Muscle layer of colon (tissue), 2 donors: ENCODE measurements around the gene GTPBP6.
"Not testable (repeated sequence)": the region's sequence is repeated elsewhere in the genome, so short reads cannot be mapped to it uniquely, and the experiment has no call there.

ENCODE experiments used
- H3K27ac ChIP-seq: one replicate; pipeline ENCODE4 v1.7.0; 2013; ENCODE audit warnings: low read depth, mild to moderate bottlenecking, low read length, moderate library complexity
- H3K27me3 ChIP-seq, 2 donors: one replicate each; pipeline ENCODE4 v1.7.0; 2013; ENCODE audit warnings: low read length in 2 of 2, mild to moderate bottlenecking in 2 of 2; ENCODE audit not compliant: insufficient read depth in 2 of 2, control insufficient read depth in 1 of 2
- H3K36me3 ChIP-seq: one replicate; pipeline ENCODE4 v1.7.0; 2013; ENCODE audit warnings: mild to moderate bottlenecking, low read length; ENCODE audit not compliant: insufficient read depth
- H3K4me1 ChIP-seq: one replicate; pipeline ENCODE4 v1.7.0; 2013; ENCODE audit warnings: mild to moderate bottlenecking, low read length; ENCODE audit not compliant: insufficient read depth
- H3K4me3 ChIP-seq, 2 donors: one replicate each; pipeline ENCODE4 v1.7.0; 2013; ENCODE audit warnings: low read length in 2 of 2, low read depth in 1 of 2, mild to moderate bottlenecking in 1 of 2, moderate library complexity in 1 of 2
- H3K9ac ChIP-seq: one replicate; pipeline ENCODE4 v1.7.0; 2013; ENCODE audit warnings: low read length
- H3K9me3 ChIP-seq: one replicate; pipeline ENCODE4 v1.7.0; 2013; ENCODE audit warnings: mild to moderate bottlenecking, low read length
- donor health status: abdominal sarcoma.
- donor health status: Adenocarcinoma of cecum.

GTPBP6 gene

GRCh38 chrX:332496-332860 lies 13.9 kb upstream of the GTPBP6 start:
- no peaks in the 10 kb centered on the region for H3K36me3 ChIP-seq
- peaks cover 0 to 21% of the 10 kb centered on the region in 2 donors for H3K27me3 ChIP-seq
- no peaks in the 10 kb centered on the region for H3K9me3 ChIP-seq
- H3K9ac ChIP-seq: no peak overlapping the region
- H3K27ac ChIP-seq: no peak overlapping the region
- H3K4me3 ChIP-seq: no peak overlapping the region
- peaks cover 9% of the 10 kb centered on the region for H3K4me1 ChIP-seq

GRCh38 chrX:331825-332495 lies 13.4 kb upstream of the GTPBP6 start:
- H3K9me3 ChIP-seq: no peaks in the 10 kb centered on the region
- no peak overlapping the region for H3K27ac ChIP-seq
- H3K4me1 ChIP-seq: peaks cover 9% of the 10 kb centered on the region
- H3K9ac ChIP-seq: no peak overlapping the region
- no peak overlapping the region for H3K4me3 ChIP-seq
- H3K36me3 ChIP-seq: no peaks in the 10 kb centered on the region
- peaks cover 0 to 21% of the 10 kb centered on the region in 2 donors for H3K27me3 ChIP-seq

- H3K4me1 ChIP-seq: peaks cover 9% of the 10 kb centered on the region
- H3K4me3 ChIP-seq: no peak overlapping the region
- H3K9ac ChIP-seq: no peak overlapping the region
- H3K27ac ChIP-seq: no peak overlapping the region
- H3K27me3 ChIP-seq: peaks cover 0 to 22% of the 10 kb centered on the region in 2 donors
- no peaks in the 10 kb centered on the region for H3K9me3 ChIP-seq
- no peaks in the 10 kb centered on the region for H3K36me3 ChIP-seq
Observed at GRCh38 chrX:331151-331824, 12.7 kb upstream of the GTPBP6 start.

- H3K9ac ChIP-seq: no peak overlapping the region
- no peak overlapping the region for H3K4me3 ChIP-seq
- no peak overlapping the region for H3K27ac ChIP-seq
- no peaks in the 10 kb centered on the region for H3K9me3 ChIP-seq
- no peaks in the 10 kb centered on the region for H3K36me3 ChIP-seq
- peaks cover 9% of the 10 kb centered on the region for H3K4me1 ChIP-seq
- peaks cover 0 to 27% of the 10 kb centered on the region in 2 donors for H3K27me3 ChIP-seq
Observed at GRCh38 chrX:330726-331150, 12.1 kb upstream of the GTPBP6 start.

- not testable (repeated sequence) for H3K4me3 ChIP-seq, H3K9me3 ChIP-seq, H3K36me3 ChIP-seq, H3K4me1 ChIP-seq, H3K27ac ChIP-seq, H3K9ac ChIP-seq
- peaks cover 0 to 29% of the 10 kb centered on the region in 2 donors for H3K27me3 ChIP-seq
Observed at GRCh38 chrX:330141-330725, 11.6 kb upstream of the GTPBP6 start.

- peaks cover 0 to 33% of the 10 kb centered on the region in 2 donors for H3K27me3 ChIP-seq
Observed at GRCh38 chrX:329291-329910, 10.8 kb upstream of the GTPBP6 start.

GRCh38 chrX:327660-328126 lies 9.1 kb upstream of the GTPBP6 start:
- peaks cover 11 to 43% of the 10 kb centered on the region in 2 donors for H3K27me3 ChIP-seq
- H3K9ac ChIP-seq: no peak overlapping the region
- no peaks in the 10 kb centered on the region for H3K36me3 ChIP-seq
- H3K4me3 ChIP-seq: no peak overlapping the region
- no peaks in the 10 kb centered on the region for H3K9me3 ChIP-seq
- H3K4me1 ChIP-seq: peaks cover 9% of the 10 kb centered on the region
- no peak overlapping the region for H3K27ac ChIP-seq

More at GRCh38 chrX:329291-329910, 10.8 kb upstream of the GTPBP6 start:
- H3K27ac ChIP-seq: no peak overlapping the region
- no peak overlapping the region for H3K9ac ChIP-seq
- no peaks in the 10 kb centered on the region for H3K9me3 ChIP-seq
- peaks cover 9% of the 10 kb centered on the region for H3K4me1 ChIP-seq
- no peaks in the 10 kb centered on the region for H3K36me3 ChIP-seq
- no peak overlapping the region for H3K4me3 ChIP-seq

- peaks cover 13% of the 10 kb centered on the region for H3K4me1 ChIP-seq
- not testable (repeated sequence) for H3K27ac ChIP-seq, H3K9me3 ChIP-seq, H3K9ac ChIP-seq, H3K4me3 ChIP-seq, H3K36me3 ChIP-seq
- H3K27me3 ChIP-seq: peaks cover 20 to 38% of the 10 kb centered on the region in 2 donors
Observed at GRCh38 chrX:324664-325063, 6.1 kb upstream of the GTPBP6 start.

GRCh38 chrX:323721-324628 lies 5.4 kb upstream of the GTPBP6 start:
- Histone ChIP-seq H3K27me3 (peaks cover 20 to 42% of the 10 kb centered on the region in 2 donors), H3K4me1 (peaks cover 15% of the 10 kb centered on the region), H3K4me3 (no peak overlapping the region), H3K9me3 (no peaks in the 10 kb centered on the region), H3K27ac (no peak overlapping the region), H3K36me3 (no peaks in the 10 kb centered on the region), H3K9ac (no peak overlapping the region)

GRCh38 chrX:320126-320783 lies 1.7 kb upstream of the GTPBP6 start:
- H3K9me3 ChIP-seq: no peaks in the 10 kb centered on the region
- no peak overlapping the region for H3K27ac ChIP-seq
- peaks cover 20 to 34% of the 10 kb centered on the region in 2 donors for H3K27me3 ChIP-seq
- H3K9ac ChIP-seq: peak overlapping the region; percentile 33
- peak overlapping the region; percentile 64 to 96 for H3K4me3 ChIP-seq
- peaks cover 15% of the 10 kb centered on the region for H3K4me1 ChIP-seq
- peaks cover 5% of the 10 kb centered on the region for H3K36me3 ChIP-seq
